ENCODE data around the gene ACADSB.

DNA sequence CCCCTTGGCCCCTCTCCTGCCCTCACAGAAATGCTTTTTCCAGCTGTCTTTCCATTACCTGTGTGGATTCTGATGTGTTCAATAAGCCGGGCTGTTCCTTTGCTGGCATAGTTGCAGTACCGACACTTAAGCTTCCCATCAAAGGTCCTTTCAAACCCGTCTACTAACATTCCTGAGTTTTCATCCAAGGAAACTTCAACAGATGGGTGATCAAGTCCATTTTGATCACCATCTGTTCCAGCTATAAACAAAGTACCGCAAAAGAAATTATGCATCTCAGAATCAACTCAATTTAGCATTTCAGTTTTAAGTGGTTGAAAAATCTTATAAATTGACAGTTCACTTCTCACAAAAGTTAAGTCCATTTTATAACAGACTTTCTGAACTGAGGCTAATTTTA lies 12.9 kb upstream of the ACADSB start:
- TF ChIP-seq, protein P1, sequence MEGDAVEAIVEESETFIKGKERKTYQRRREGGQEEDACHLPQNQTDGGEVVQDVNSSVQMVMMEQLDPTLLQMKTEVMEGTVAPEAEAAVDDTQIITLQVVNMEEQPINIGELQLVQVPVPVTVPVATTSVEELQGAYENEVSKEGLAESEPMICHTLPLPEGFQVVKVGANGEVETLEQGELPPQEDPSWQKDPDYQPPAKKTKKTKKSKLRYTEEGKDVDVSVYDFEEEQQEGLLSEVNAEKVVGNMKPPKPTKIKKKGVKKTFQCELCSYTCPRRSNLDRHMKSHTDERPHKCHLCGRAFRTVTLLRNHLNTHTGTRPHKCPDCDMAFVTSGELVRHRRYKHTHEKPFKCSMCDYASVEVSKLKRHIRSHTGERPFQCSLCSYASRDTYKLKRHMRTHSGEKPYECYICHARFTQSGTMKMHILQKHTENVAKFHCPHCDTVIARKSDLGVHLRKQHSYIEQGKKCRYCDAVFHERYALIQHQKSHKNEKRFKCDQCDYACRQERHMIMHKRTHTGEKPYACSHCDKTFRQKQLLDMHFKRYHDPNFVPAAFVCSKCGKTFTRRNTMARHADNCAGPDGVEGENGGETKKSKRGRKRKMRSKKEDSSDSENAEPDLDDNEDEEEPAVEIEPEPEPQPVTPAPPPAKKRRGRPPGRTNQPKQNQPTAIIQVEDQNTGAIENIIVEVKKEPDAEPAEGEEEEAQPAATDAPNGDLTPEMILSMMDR (IDR thresholded peaks at IDR 0.05): no peak
- no peak for TF ChIP-seq ZFX (IDR thresholded peaks at IDR 0.05; ENCODE audit: borderline replicate concordance)

All from 22Rv1 (cell line).